ENCODE results near the gene APLF.

DNA sequence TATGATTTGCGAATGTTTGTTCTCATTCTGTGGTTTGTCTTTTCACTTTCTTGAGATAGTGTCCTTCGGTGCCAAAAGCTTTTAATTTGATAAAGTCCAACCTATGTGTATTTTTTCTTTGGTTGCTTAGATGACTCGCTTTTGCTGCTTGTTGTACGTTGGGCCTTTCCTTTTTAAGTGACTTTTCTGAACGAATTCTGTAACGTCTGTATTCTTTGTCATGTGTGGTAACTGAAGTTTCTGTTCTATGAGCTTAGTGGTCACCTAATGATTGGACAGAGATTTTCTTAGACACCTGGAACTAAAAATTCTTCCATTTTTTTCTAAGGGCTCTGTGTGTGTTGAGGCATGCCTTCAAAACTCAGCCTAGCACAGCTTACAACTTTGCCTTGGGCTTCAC, 156.4 kb downstream of the APLF start:
- TF ChIP-seq, protein P1, sequence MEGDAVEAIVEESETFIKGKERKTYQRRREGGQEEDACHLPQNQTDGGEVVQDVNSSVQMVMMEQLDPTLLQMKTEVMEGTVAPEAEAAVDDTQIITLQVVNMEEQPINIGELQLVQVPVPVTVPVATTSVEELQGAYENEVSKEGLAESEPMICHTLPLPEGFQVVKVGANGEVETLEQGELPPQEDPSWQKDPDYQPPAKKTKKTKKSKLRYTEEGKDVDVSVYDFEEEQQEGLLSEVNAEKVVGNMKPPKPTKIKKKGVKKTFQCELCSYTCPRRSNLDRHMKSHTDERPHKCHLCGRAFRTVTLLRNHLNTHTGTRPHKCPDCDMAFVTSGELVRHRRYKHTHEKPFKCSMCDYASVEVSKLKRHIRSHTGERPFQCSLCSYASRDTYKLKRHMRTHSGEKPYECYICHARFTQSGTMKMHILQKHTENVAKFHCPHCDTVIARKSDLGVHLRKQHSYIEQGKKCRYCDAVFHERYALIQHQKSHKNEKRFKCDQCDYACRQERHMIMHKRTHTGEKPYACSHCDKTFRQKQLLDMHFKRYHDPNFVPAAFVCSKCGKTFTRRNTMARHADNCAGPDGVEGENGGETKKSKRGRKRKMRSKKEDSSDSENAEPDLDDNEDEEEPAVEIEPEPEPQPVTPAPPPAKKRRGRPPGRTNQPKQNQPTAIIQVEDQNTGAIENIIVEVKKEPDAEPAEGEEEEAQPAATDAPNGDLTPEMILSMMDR (IDR thresholded peaks at IDR 0.05; ENCODE audit: low read length) = no peak
- no peak for TF ChIP-seq EZH2phosphoT487 (IDR thresholded peaks at IDR 0.05; ENCODE audit: low read length)
- no peak for TF ChIP-seq EZH2 (optimal IDR thresholded peaks at IDR 0.05; ENCODE audit: low read depth, low read length)

Data from MM.1S (cell line).